ENCODE measurements around the gene TMSB10.

DNA sequence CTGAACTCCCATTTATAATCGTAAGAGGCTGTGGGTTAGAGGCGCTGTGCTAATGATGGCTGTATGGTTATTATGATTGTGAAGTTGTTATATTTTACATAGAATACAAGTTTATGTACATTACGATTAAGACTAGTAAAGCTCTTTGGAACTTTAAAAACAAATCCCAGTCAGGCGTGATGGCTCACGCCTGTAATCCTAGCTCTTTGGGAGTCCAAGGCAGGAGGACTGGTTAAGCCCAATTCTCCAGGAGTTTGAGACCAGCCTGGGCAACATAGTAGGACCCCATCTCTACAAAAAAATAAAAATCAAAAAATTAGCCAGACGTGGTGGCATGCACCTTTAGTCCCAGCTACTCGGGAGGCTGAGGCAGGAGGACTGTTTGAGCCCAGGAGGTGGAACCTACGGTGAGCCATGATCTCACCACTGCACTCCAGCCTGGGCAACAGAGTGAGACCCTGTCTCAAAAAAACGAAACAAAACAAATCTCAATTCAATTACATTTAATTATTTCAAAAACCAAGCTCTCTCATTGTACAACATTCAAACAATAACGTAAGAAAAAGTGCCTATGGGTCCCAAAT is 41.6 kb downstream of the TMSB10 start:
- TF ChIP-seq, protein P1, sequence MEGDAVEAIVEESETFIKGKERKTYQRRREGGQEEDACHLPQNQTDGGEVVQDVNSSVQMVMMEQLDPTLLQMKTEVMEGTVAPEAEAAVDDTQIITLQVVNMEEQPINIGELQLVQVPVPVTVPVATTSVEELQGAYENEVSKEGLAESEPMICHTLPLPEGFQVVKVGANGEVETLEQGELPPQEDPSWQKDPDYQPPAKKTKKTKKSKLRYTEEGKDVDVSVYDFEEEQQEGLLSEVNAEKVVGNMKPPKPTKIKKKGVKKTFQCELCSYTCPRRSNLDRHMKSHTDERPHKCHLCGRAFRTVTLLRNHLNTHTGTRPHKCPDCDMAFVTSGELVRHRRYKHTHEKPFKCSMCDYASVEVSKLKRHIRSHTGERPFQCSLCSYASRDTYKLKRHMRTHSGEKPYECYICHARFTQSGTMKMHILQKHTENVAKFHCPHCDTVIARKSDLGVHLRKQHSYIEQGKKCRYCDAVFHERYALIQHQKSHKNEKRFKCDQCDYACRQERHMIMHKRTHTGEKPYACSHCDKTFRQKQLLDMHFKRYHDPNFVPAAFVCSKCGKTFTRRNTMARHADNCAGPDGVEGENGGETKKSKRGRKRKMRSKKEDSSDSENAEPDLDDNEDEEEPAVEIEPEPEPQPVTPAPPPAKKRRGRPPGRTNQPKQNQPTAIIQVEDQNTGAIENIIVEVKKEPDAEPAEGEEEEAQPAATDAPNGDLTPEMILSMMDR (IDR thresholded peaks at IDR 0.05) = no peak
- TF ChIP-seq POLR2AphosphoS5 (IDR thresholded peaks at IDR 0.05) (no peak), POLR2A (IDR thresholded peaks at IDR 0.05) (no peak), EP300 (IDR thresholded peaks at IDR 0.05) (no peak)

Data from stomach (tissue), 4 donors.